OCI-LY7 (cell line): ENCODE measurements around the gene CRB2. TPM values are rescaled to one million over a fixed set of nuclear protein-coding genes. Genes with fewer than 3 reads are reported as not detected.

Experiments
- BruUV-seq: library from RNA; stranded (reverse); fragments of 400-500 nt; replicated peaks from 2 replicates; lab custom pipeline; 2021; lab: Mats Ljungman, UMichigan
- CTCF ChIA-PET: fragments of 300-600 bp; sonication (Branson Sonifier 250); formaldehyde crosslinking; loops from one replicate; lab custom pipeline; 2022; ENCODE audit warnings: antibody characterized with exemption; ENCODE audit not compliant: unreplicated experiment; lab: Charles Lee
- POLR2A ChIA-PET: fragments of 300-600 bp; sonication (Branson Sonifier 250); formaldehyde crosslinking; loops from one replicate; lab custom pipeline; 2022; ENCODE audit warnings: antibody characterized with exemption; lab: Charles Lee
- DNase-seq: peaks from one replicate; pipeline ENCODE4 v3.0.0-alpha.2; 2015; ENCODE audit warnings: low spot score
- H2AFZ ChIP-seq: fragments of 200-600 bp; sonication (generic), shearing (Covaris generic); 2 replicates; pipeline ENCODE4 v1.6.1; 2014; ENCODE audit warnings: mild to moderate bottlenecking, antibody characterized with exemption, low read length, moderate library complexity
- H3K27ac ChIP-seq: fragments of 200-600 bp; sonication (generic); 2 replicates; pipeline ENCODE4 v1.5.1; 2014; ENCODE audit warnings: mixed run types, low read depth, mild to moderate bottlenecking, moderate library complexity, low read length, inconsistent platforms; ENCODE audit not compliant: poor library complexity, severe bottlenecking
- H3K36me3 ChIP-seq: fragments of 200-600 bp; sonication (generic); 2 replicates; pipeline ENCODE4 v1.6.1; 2014; ENCODE audit warnings: mild to moderate bottlenecking, antibody characterized with exemption, low read length, moderate library complexity, mixed read lengths; ENCODE audit not compliant: insufficient read depth
- H3K4me1 ChIP-seq: fragments of 200-600 bp; sonication (generic); 2 replicates; pipeline ENCODE4 v1.5.1; 2014; ENCODE audit warnings: mild to moderate bottlenecking, low read length; ENCODE audit not compliant: insufficient read depth, poor library complexity, severe bottlenecking
- H3K4me2 ChIP-seq: fragments of 200-600 bp; sonication (generic); 2 replicates; pipeline ENCODE4 v1.6.1; 2014; ENCODE audit warnings: mild to moderate bottlenecking, low read length
- H3K4me3 ChIP-seq: fragments of 200-600 bp; sonication (generic); 2 replicates; pipeline ENCODE4 v1.5.1; 2014; ENCODE audit warnings: mild to moderate bottlenecking, low read depth, low read length; ENCODE audit not compliant: poor library complexity, severe bottlenecking
- H3K79me2 ChIP-seq: fragments of 200-600 bp; sonication (generic); 2 replicates; pipeline ENCODE4 v1.6.1; 2016; ENCODE audit warnings: low read depth, mild to moderate bottlenecking, low read length, moderate library complexity, mixed read lengths; ENCODE audit not compliant: insufficient read depth
- H3K9me2 ChIP-seq: fragments of 200-600 bp; sonication (generic); 2 replicates; pipeline ENCODE4 v1.6.1; 2016; ENCODE audit warnings: mild to moderate bottlenecking, low read length, mixed read lengths; ENCODE audit not compliant: insufficient read depth
- H3K9me3 ChIP-seq: fragments of 200-600 bp; sonication (generic); 2 replicates; pipeline ENCODE4 v1.6.1; 2014; ENCODE audit warnings: mild to moderate bottlenecking, mixed run types, low read length, mixed read lengths
- H4K20me1 ChIP-seq: fragments of 200-600 bp; sonication (generic); 2 replicates; pipeline ENCODE4 v1.6.1; 2014; ENCODE audit warnings: mild to moderate bottlenecking, antibody characterized with exemption, low read length, moderate library complexity, mixed read lengths; ENCODE audit not compliant: insufficient read depth
- EZH2phosphoT487 ChIP-seq: fragments of 200-600 bp; sonication (generic); IDR thresholded peaks from 2 replicates; pipeline ENCODE4 v1.6.1; 2018; ENCODE audit warnings: low read depth, borderline replicate concordance, mild to moderate bottlenecking, mixed run types, antibody characterized with exemption, low read length, moderate library complexity, mixed read lengths
- intact Hi-C: fragments of 100-400 bp; cut with micrococcal nuclease; formaldehyde crosslinking; loops from one replicate; pipeline ENCODE4 v1.10.0; 2022; ENCODE audit not compliant: unreplicated experiment
- total RNA-seq, 2 experiments: library from RNA; depleted of rRNA in 1 of 2; stranded (reverse); fragments of >200 nt in 1 of 2; shearing (Covaris generic) in 1 of 2; gene quantifications; 2 replicates each; pipeline ENCODE4 v1.2.3, GENCODE V29; 2014 to 2022
- TF ChIP-seq, protein P1 (sequence below): fragments of 200-600 bp; sonication (generic); conservative IDR thresholded peaks from 2 replicates; pipeline ENCODE4 v1.5.1; 2014; ENCODE audit warnings: mild to moderate bottlenecking, antibody characterized with exemption, low read length, moderate library complexity, mixed read lengths

The CRB2 gene
- total RNA-seq, 2 experiments from 2014 or later, result 1.6 to 3.4 TPM

DNA sequence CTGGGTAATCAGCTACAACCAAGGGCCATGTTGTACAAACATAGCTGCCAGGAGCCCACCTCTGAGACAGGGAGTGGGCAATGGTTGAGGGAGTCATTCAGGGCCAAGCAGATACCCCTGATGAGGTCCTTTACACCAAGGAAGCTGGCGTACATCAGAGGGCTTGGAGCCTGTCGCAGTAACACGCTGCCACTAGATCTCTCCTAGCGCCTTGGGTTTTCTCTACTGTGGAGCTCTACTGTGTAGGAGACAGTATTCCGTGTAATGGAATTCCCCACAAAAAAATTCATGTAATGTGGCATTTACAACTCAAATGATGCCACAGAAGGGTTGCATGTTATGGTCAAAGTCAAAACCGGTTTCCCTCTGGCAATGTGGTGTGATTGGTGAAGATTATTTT lies 41.4 kb upstream of the CRB2 start:
- H3K9me3 ChIP-seq, result no peaks in the 10 kb centered on the region
- BruUV-seq, result no TSS peak
- TF ChIP-seq EZH2phosphoT487, result no peak
- TF ChIP-seq, protein P1, sequence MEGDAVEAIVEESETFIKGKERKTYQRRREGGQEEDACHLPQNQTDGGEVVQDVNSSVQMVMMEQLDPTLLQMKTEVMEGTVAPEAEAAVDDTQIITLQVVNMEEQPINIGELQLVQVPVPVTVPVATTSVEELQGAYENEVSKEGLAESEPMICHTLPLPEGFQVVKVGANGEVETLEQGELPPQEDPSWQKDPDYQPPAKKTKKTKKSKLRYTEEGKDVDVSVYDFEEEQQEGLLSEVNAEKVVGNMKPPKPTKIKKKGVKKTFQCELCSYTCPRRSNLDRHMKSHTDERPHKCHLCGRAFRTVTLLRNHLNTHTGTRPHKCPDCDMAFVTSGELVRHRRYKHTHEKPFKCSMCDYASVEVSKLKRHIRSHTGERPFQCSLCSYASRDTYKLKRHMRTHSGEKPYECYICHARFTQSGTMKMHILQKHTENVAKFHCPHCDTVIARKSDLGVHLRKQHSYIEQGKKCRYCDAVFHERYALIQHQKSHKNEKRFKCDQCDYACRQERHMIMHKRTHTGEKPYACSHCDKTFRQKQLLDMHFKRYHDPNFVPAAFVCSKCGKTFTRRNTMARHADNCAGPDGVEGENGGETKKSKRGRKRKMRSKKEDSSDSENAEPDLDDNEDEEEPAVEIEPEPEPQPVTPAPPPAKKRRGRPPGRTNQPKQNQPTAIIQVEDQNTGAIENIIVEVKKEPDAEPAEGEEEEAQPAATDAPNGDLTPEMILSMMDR, result no peak
- ChIA-PET POLR2A (interaction anchor here (1.6 kb wide), 1 partner anchor 10 kb away, joined by 6 read pairs; no protein-coding TSS in a partner anchor), CTCF (interaction anchor here (0.5 to 1.3 kb wide), 3 partner anchors 23 to 1779 kb away, joined by 4 to 5 read pairs (median 4); no protein-coding TSS in a partner anchor)
- H3K4me3 ChIP-seq, result no peak overlapping the region
- H3K27ac ChIP-seq, result no peak overlapping the region
- no peaks in the 10 kb centered on the region for H3K36me3 ChIP-seq
- no peaks in the 10 kb centered on the region for H4K20me1 ChIP-seq
- H2AFZ ChIP-seq, result no peak overlapping the region
- no peaks in the 10 kb centered on the region for H3K79me2 ChIP-seq
- DNase-seq, result no peak
- intact Hi-C loops, result no loop called here
- no peak overlapping the region for H3K4me2 ChIP-seq
- no peaks in the 10 kb centered on the region for H3K9me2 ChIP-seq
- H3K4me1 ChIP-seq, result peaks cover 11% of the 10 kb centered on the region

GRCh38 chr9:123315635-123316034 lies 40.4 kb upstream of the CRB2 start:
- Histone ChIP-seq H3K4me2 (no peak overlapping the region), H3K27ac (no peak overlapping the region), H3K4me3 (no peak overlapping the region), H2AFZ (no peak overlapping the region), H3K4me1 (peaks cover 11% of the 10 kb centered on the region), H3K79me2 (no peaks in the 10 kb centered on the region), H4K20me1 (no peaks in the 10 kb centered on the region), H3K9me3 (no peaks in the 10 kb centered on the region), H3K36me3 (no peaks in the 10 kb centered on the region), H3K9me2 (no peaks in the 10 kb centered on the region)
- intact Hi-C loops, result no loop called here
- TF ChIP-seq EZH2phosphoT487, result no peak
- TF ChIP-seq, protein P1, result no peak
- DNase-seq, result no peak
- ChIA-PET POLR2A (interaction anchor here (1.6 kb wide), 1 partner anchor 11 kb away, joined by 6 read pairs; no protein-coding TSS in a partner anchor), CTCF (no interaction called here)
- no TSS peak for BruUV-seq

DNA sequence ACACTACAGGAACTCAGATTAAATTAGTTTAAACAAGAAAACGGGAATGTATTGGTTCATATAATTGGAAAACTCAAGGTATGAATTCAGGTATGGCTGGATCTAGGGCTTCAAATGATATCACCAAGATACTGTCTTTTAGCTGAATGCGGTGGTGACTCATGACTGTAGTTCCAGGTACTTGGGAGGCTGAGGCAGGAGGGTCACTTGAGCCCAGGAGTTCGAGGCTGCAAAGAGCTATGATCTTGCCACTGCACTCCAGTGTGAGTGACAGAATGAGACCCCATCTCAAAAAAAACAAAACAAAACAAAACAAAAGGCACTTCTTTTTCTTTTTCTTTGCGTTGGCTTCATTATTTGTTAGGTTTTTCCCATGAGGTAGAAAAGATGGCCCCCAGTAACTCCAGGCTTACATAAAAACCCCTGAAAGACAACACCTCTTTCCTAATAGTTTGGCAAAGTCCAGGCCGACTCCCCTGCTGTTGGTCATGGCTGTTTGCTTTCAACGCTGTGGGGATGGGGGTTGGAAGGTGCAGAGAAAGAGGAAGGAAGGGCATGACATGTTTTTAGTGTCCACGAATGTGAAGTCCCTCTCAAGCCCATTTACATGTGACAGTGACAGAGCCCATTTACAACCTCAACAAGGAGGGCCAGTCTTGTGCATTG lies 39.8 kb upstream of the CRB2 start:
- H4K20me1 ChIP-seq, result no peaks in the 10 kb centered on the region
- H3K4me3 ChIP-seq, result no peak overlapping the region
- H3K9me2 ChIP-seq, result no peaks in the 10 kb centered on the region
- DNase-seq, result peak; percentile 29
- H3K9me3 ChIP-seq, result no peaks in the 10 kb centered on the region
- no peaks in the 10 kb centered on the region for H3K79me2 ChIP-seq
- no peaks in the 10 kb centered on the region for H3K36me3 ChIP-seq
- peak overlapping the region; percentile 55; the same call in 1 of the 2 replicates for H2AFZ ChIP-seq
- TF ChIP-seq, protein P1, result no peak
- TF ChIP-seq EZH2phosphoT487, result no peak
- no TSS peak for BruUV-seq
- intact Hi-C loops, result no loop called here
- peaks cover 17% of the 10 kb centered on the region for H3K4me1 ChIP-seq
- H3K4me2 ChIP-seq, result 0 out of 2 replicates have a peak overlapping the region, but pooled peaks have one; percentile 21
- ChIA-PET POLR2A (no interaction called here), CTCF (no interaction called here)
- H3K27ac ChIP-seq, result no peak overlapping the region
